Mammary epithelial cell (primary cell): Measurements from ENCODE around the gene SNX9.

Source experiments
- EZH2 ChIP-seq: IDR thresholded peaks from 2 replicates; pipeline ENCODE4 v1.6.1; 2012; ENCODE audit warnings: low read length, inconsistent platforms, borderline replicate concordance
- TF ChIP-seq, protein P1 (sequence below), 2 donors: IDR thresholded peaks in 1 of 2; conservative IDR thresholded peaks in 1 of 2; 2 replicates each; pipeline ENCODE4 v1.5.1; 2011 to 2012; ENCODE audit warnings: inconsistent platforms in 2 of 2, low read length in 2 of 2, mild to moderate bottlenecking in 2 of 2, control low read depth in 1 of 2, low read depth in 1 of 2; ENCODE audit not compliant: insufficient read depth in 1 of 2; ENCODE audit errors: extremely low read depth in 1 of 2

DNA sequence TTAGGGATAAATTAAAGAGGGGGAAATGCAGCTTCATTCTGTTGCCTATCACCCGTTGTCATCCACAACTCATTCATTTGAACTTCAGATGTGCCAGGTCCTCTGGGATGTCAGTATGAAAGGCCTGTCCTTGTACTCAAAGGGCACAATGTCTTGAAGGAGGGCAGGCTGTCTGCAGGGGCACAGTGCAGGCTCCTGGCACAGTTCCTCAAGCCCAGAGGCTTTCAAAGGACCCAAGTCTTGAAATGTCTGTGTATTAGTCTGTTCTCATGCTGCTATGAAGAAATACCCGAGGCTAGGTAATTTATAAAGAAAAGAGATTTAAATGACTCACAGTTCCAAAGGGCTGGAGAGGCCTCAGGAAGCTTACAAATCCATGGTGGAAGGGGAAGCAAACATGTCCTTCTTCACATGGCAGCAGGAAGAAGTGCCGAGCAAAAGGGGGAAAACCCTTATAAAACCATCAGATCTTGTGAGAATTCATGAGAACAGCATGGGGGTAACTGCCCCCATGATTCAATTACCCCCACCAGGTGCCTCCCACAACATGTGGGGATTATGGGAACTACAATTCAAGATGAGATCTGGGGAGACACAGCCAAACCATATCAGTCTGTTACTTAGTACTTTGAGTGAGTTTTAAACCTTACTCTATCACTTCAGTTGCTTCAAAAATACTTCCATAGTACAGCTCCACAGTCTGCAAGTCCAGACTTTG lies 9.4 kb downstream of the SNX9 start:
- TF ChIP-seq, protein P1, sequence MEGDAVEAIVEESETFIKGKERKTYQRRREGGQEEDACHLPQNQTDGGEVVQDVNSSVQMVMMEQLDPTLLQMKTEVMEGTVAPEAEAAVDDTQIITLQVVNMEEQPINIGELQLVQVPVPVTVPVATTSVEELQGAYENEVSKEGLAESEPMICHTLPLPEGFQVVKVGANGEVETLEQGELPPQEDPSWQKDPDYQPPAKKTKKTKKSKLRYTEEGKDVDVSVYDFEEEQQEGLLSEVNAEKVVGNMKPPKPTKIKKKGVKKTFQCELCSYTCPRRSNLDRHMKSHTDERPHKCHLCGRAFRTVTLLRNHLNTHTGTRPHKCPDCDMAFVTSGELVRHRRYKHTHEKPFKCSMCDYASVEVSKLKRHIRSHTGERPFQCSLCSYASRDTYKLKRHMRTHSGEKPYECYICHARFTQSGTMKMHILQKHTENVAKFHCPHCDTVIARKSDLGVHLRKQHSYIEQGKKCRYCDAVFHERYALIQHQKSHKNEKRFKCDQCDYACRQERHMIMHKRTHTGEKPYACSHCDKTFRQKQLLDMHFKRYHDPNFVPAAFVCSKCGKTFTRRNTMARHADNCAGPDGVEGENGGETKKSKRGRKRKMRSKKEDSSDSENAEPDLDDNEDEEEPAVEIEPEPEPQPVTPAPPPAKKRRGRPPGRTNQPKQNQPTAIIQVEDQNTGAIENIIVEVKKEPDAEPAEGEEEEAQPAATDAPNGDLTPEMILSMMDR (conservative IDR thresholded peaks at IDR 0.05 in 1 of 2, IDR thresholded peaks at IDR 0.05 in 1 of 2; ENCODE audit: extremely low read depth in 1 of 2, insufficient read depth in 1 of 2, low read depth in 1 of 2, low read length in 2 of 2): no peak
- no peak for TF ChIP-seq EZH2
